ENCODE results near the gene DPM3.

Gene DPM3

GRCh38 chr1:155182052-155182550, 41.8 kb upstream of the DPM3 start:
- Histone ChIP-seq H3K4me1 (ENCODE audit: low read length) (peaks cover 13% of the 10 kb centered on the region), H3K36me3 (replicated peaks; ENCODE audit: insufficient read depth, low read length) (no peaks in the 10 kb centered on the region), H3K9me2 (replicated peaks; ENCODE audit: insufficient read depth, low read length) (no peaks in the 10 kb centered on the region)

DNA sequence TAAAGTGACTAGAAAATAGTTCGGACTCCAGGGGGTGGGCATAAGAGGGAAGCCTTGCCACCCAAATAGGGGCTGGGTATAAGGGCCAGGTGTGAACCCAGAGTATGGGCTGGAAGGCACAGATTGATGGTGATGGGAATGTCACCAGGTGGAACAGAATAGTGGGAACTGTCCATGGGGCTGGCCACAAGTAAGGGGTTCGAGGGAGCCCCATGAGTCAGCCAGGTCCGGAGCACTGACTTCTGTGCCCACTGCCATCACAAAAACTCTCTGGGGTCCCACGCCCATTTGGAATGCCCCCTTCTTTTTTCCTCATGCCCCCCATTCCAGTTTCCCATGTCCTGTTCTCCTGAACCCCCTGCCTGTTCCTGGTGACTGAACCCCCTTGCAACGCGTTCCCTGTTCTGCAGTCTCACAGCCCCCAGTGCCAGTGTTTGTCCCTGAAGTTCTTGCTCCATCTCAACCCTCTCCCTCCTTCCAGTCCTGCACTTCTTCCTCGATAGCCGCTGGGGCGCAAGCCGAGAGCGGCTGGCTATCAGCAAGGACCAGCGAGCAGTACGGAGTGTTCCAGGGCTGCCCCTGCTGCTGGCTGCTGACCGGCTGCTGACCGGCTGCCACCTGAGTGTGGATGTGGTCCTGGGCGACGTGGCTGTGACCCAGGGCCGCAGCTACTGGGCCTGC, 41.2 kb upstream of the DPM3 start:
- TF ChIP-seq EZH2 (optimal IDR thresholded peaks at IDR 0.05; ENCODE audit: low read depth, low read length) (no peak), EZH2phosphoT487 (IDR thresholded peaks at IDR 0.05; ENCODE audit: low read length) (no peak)
- TF ChIP-seq, protein P1, sequence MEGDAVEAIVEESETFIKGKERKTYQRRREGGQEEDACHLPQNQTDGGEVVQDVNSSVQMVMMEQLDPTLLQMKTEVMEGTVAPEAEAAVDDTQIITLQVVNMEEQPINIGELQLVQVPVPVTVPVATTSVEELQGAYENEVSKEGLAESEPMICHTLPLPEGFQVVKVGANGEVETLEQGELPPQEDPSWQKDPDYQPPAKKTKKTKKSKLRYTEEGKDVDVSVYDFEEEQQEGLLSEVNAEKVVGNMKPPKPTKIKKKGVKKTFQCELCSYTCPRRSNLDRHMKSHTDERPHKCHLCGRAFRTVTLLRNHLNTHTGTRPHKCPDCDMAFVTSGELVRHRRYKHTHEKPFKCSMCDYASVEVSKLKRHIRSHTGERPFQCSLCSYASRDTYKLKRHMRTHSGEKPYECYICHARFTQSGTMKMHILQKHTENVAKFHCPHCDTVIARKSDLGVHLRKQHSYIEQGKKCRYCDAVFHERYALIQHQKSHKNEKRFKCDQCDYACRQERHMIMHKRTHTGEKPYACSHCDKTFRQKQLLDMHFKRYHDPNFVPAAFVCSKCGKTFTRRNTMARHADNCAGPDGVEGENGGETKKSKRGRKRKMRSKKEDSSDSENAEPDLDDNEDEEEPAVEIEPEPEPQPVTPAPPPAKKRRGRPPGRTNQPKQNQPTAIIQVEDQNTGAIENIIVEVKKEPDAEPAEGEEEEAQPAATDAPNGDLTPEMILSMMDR (IDR thresholded peaks at IDR 0.05; ENCODE audit: low read length), result no peak

More at GRCh38 chr1:155182052-155182550, 41.8 kb upstream of the DPM3 start:
- H4K20me1 ChIP-seq (ENCODE audit: insufficient read depth, low read length), result no peaks in the 10 kb centered on the region
- H3K4me3 ChIP-seq (ENCODE audit: low read length), result no peak overlapping the region
- no peak overlapping the region for H3K4me2 ChIP-seq (ENCODE audit: low read depth, low read length)
- H3F3A ChIP-seq (ENCODE audit: insufficient read depth, low read length), result no peaks in the 10 kb centered on the region
- no peaks in the 10 kb centered on the region for H3K9me3 ChIP-seq (replicated peaks; ENCODE audit: insufficient read depth, low read length)
- peaks cover 50% of the 10 kb centered on the region for H3K27me3 ChIP-seq (replicated peaks; ENCODE audit: insufficient read depth, low read length)
- no peak overlapping the region for H3K27ac ChIP-seq (ENCODE audit: low read length)
- H2AFZ ChIP-seq (ENCODE audit: low read length), result no peak overlapping the region
- no peak for DNase-seq
- H3K9ac ChIP-seq (ENCODE audit: low read length), result no peak overlapping the region
- no peaks in the 10 kb centered on the region for H3K79me2 ChIP-seq (ENCODE audit: low read length)
- TF ChIP-seq EZH2phosphoT487 (IDR thresholded peaks at IDR 0.05; ENCODE audit: low read length), result no peak
- no peak for TF ChIP-seq EZH2 (optimal IDR thresholded peaks at IDR 0.05; ENCODE audit: low read depth, low read length)
- TF ChIP-seq, protein P1 (IDR thresholded peaks at IDR 0.05; ENCODE audit: low read length), result no peak

DNA sequence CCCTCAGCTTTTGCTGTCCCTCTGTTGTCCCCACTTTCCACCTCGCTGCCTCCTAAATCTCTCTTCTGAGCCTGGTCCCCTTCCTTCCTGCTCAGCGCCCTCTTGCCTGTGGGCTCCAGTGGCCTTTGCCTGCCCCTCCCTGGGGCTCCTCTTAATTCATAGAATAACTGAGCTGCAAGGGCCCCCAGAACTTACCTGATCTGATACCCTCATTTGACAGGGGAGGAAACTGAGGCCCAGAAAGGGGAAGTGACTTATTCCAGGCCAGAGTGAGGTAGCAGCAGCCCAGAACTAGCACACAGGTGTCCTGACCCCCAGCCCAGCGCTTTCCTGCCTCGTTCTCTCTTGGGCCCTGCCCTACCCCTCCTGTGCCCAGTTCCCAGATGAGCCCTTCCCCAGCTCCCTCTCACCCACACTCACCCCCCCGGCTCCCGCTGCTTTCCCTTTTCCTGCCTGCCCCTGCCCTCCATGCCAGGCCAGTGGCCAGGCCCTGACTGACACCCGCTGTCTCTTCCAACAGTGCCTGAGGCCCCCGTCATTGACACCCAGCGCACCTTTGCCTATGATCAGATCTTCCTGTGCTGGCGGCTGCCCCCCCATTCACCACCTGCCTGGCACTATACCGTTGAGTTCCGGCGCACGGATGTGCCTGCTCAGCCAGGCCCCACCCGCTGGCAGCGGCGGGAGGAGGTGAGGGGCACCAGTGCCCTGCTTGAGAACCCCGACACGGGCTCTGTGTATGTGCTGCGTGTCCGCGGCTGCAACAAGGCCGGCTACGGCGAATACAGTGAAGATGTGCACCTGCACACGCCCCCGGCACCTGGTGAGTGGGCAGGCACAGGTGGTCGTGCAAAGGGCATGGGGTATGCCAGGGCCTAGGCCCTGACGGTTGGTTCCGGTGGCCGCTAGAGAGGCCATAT, 39.0 kb upstream of the DPM3 start:
- H3K4me2 ChIP-seq (ENCODE audit: low read depth, low read length), result no peak overlapping the region
- peaks cover 65% of the 10 kb centered on the region for H3K27me3 ChIP-seq (replicated peaks; ENCODE audit: insufficient read depth, low read length)
- H3K9me3 ChIP-seq (replicated peaks; ENCODE audit: insufficient read depth, low read length), result no peaks in the 10 kb centered on the region
- H3K27ac ChIP-seq (ENCODE audit: low read length), result no peak overlapping the region
- H2AFZ ChIP-seq (ENCODE audit: low read length), result no peak overlapping the region
- H3K9me2 ChIP-seq (replicated peaks; ENCODE audit: insufficient read depth, low read length), result no peaks in the 10 kb centered on the region
- H3K9ac ChIP-seq (ENCODE audit: low read length), result no peak overlapping the region
- no peak for TF ChIP-seq EZH2 (optimal IDR thresholded peaks at IDR 0.05; ENCODE audit: low read depth, low read length)
- TF ChIP-seq, protein P1 (IDR thresholded peaks at IDR 0.05; ENCODE audit: low read length), result no peak
- no peak for TF ChIP-seq EZH2phosphoT487 (IDR thresholded peaks at IDR 0.05; ENCODE audit: low read length)
- no peaks in the 10 kb centered on the region for H4K20me1 ChIP-seq (ENCODE audit: insufficient read depth, low read length)
- H3K79me2 ChIP-seq (ENCODE audit: low read length), result no peaks in the 10 kb centered on the region
- H3K36me3 ChIP-seq (replicated peaks; ENCODE audit: insufficient read depth, low read length), result no peaks in the 10 kb centered on the region
- H3K4me1 ChIP-seq (ENCODE audit: low read length), result 0 out of 2 replicates have a peak, but pooled peaks cover 2% of the 10 kb centered on the region
- H3F3A ChIP-seq (ENCODE audit: insufficient read depth, low read length), result no peaks in the 10 kb centered on the region
- DNase-seq, result no peak
- H3K4me3 ChIP-seq (ENCODE audit: low read length), result no peak overlapping the region

More for the DNA sequence above, 41.2 kb upstream of the DPM3 start:
- no peaks in the 10 kb centered on the region for H3K9me2 ChIP-seq (replicated peaks; ENCODE audit: insufficient read depth, low read length)
- H3K4me3 ChIP-seq (ENCODE audit: low read length), result no peak overlapping the region
- no peak for DNase-seq
- no peak overlapping the region for H3K4me2 ChIP-seq (ENCODE audit: low read depth, low read length)
- H3K79me2 ChIP-seq (ENCODE audit: low read length), result no peaks in the 10 kb centered on the region
- H3K4me1 ChIP-seq (ENCODE audit: low read length), result peaks cover 13% of the 10 kb centered on the region
- H3K27ac ChIP-seq (ENCODE audit: low read length), result no peak overlapping the region
- H3K9ac ChIP-seq (ENCODE audit: low read length), result no peak overlapping the region
- no peak overlapping the region for H2AFZ ChIP-seq (ENCODE audit: low read length)
- H3F3A ChIP-seq (ENCODE audit: insufficient read depth, low read length), result no peaks in the 10 kb centered on the region
- H3K9me3 ChIP-seq (replicated peaks; ENCODE audit: insufficient read depth, low read length), result no peaks in the 10 kb centered on the region
- no peaks in the 10 kb centered on the region for H3K36me3 ChIP-seq (replicated peaks; ENCODE audit: insufficient read depth, low read length)
- H4K20me1 ChIP-seq (ENCODE audit: insufficient read depth, low read length), result no peaks in the 10 kb centered on the region
- H3K27me3 ChIP-seq (replicated peaks; ENCODE audit: insufficient read depth, low read length), result peaks cover 49% of the 10 kb centered on the region
